ENCODE data around the gene CFAP107.
"Not testable (repeated sequence)": the region's sequence is repeated elsewhere in the genome, so short reads cannot be mapped to it uniquely, and the experiment has no call there.

The CFAP107 gene

DNA sequence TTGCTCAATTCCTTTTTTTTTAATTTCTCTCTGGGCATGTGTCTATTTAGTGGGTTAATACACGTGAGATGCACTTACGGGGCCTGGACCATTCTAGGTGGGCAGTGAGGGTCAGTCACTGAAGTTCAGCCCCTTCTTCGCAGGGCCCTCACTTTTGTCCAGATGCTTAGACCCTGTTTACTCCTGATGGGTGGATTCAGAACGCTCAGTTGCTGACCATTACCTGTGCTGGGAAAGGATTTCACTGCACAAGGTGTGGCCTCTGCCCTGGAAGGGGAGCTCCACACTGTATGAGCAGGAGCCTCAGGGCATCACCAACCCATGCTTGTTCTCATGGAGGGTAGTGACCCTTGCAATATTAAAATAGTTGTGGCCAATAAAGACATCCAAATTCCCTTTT lies 32.1 kb downstream of the CFAP107 start:
- DNase-seq (ENCODE audit: low spot score): no peak

GRCh38 chr1:12778907-12779306 lies 32.9 kb downstream of the CFAP107 start:
- DNase-seq (ENCODE audit: low spot score): no peak

DNA sequence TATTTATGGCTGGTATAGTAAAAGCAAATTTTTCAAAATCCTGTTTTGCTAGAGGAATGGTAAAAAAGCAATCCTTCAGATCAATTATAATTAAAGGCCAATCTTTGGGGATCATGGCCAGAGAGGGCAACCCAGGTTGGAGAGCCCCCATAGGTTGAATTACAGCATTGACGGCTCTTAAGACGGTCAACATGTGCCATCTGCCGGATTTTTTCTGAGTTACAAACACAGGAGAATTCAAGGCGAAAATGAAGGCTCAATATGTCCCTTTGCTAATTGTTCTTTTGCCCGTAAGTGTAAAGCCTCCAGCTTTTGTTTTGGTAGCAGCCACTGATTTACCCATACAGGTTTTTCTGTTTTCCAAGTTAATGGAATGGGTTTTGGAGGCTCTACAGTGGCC lies 35.5 kb downstream of the CFAP107 start:
- DNase-seq (ENCODE audit: low spot score): not testable (repeated sequence)

- not testable (repeated sequence) for DNase-seq (ENCODE audit: low spot score)
Measured at GRCh38 chr1:12783783-12784182, 37.8 kb downstream of the CFAP107 start.

DNA sequence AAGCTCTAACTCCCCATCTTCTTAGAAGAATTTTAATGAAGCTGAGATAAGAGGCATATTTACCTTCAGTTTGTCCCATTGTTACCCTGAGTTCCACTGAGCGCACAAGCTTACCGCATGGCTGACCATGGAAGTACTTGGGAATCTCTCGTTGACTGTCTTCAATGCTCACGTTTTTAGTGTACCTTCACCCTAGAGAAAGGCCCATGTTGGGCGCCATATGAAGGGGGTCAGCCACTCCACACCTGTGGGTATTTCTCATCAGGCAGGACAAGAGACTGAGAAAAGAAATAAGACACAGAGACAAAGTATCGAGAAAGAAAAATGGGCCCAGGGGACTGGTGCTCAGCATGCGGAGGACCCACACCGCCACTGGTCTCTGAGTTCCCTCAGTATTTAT lies 38.7 kb downstream of the CFAP107 start:
- not testable (repeated sequence) for DNase-seq (ENCODE audit: low spot score)

DNA sequence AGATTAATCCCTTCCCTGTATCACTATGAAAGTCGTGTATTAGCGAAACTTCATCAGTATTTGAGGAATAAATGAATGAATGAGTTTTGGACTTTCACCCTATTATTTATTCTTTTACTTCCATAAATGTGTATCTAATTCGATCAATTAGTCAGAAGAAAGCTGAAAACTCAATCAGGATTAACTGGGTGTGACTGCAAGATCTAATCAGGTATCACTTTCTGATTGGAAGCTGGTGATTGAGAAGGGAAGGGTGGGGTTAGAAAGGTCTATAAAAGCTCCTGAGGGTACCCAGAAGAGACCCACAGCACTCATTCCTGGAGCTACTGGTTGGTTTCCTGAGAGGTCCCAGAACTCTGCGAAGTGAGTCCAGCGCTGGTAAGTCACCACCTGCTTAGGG lies 45.1 kb downstream of the CFAP107 start, which contains the start of gene PRAMEF1:
PRAMEF1 (plus strand) TSS at position 301 of the 400 bp plus-strand sequence. CDS start 1,831 bp downstream, outside the sequence.
- not testable (repeated sequence) for DNase-seq (ENCODE audit: low spot score)

GRCh38 chr1:12798911-12799310 lies 52.9 kb downstream of the CFAP107 start:
- no peak for DNase-seq (ENCODE audit: low spot score)

DNA sequence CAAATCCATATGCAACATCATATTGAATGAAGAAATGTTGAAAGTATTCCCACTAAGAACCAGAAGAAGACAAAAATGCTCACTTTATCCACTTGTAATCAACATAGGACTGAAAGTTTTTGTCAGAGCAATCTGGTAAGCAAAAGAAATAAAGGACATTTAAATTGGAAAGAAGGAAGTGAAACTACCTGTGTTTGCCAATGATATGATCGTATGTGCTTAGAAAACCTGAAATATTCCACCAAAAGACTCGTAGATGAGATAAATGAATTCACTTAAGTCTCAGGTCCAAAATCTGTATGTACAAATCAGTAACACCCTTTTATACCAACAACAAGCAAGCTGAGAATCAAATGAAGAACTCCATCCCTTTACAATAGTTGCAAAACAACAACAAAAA lies 53.7 kb downstream of the CFAP107 start:
- no peak for DNase-seq (ENCODE audit: low spot score)

GRCh38 chr1:12809933-12810332 lies 63.9 kb downstream of the CFAP107 start:
- no peak for DNase-seq (ENCODE audit: low spot score)

GRCh38 chr1:12810691-12811408 lies 64.8 kb downstream of the CFAP107 start:
- DNase-seq (ENCODE audit: low spot score): no peak

DNA sequence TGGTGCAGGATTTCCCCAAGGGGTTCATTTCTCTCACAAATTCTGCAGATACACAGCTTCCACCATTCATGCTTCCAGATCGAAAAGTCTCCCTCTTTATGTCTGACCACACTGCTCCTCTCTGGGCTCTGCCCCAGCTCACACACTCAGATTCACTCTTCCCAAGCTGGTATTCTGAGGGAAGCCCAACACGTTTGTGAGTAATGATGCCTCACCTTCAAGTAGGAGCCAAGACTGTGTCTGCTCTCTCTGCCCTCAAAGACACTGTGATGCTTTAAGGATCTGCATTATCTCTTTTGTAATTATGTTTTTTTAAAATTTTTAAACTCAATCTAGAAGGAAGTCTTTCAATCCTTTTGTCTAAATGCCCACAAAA lies 65.4 kb downstream of the CFAP107 start:
- no peak for DNase-seq (ENCODE audit: low spot score)
